ENCODE results near the gene PDCD5. TPM values are rescaled to one million over a fixed set of nuclear protein-coding genes. Genes with fewer than 3 reads are reported as not detected.
"Not testable (repeated sequence)": the region's sequence is repeated elsewhere in the genome, so short reads cannot be mapped to it uniquely, and the experiment has no call there.

Gene PDCD5
- total and polyA plus RNA-seq, 5 donors from 2014 or later, result 35.3 to 201 (median 147) TPM

- no peaks in the 10 kb centered on the region for H3K9me3 ChIP-seq (ENCODE audit: control insufficient read depth in 2 of 2, low read length in 2 of 2)
- H3K36me3 ChIP-seq (ENCODE audit: control insufficient read depth, insufficient read depth, low read length), result peaks cover 20% of the 10 kb centered on the region
- H3K4me1 ChIP-seq (ENCODE audit: control insufficient read depth, insufficient read depth, low read length, poor library complexity, severe bottlenecking), result peaks cover 21% of the 10 kb centered on the region
- H3K27ac ChIP-seq (ENCODE audit: insufficient read depth, low read length, poor library complexity, severe bottlenecking), result no peak overlapping the region
- no peaks in the 10 kb centered on the region for H3K27me3 Mint-ChIP-seq
- peak overlapping the region; percentile 85 to 96 (median 90) for H3K4me3 Mint-ChIP-seq
- H3K27me3 ChIP-seq (ENCODE audit: control insufficient read depth, insufficient read depth, low read length), result peaks cover 2% of the 10 kb centered on the region
- H3K36me3 Mint-ChIP-seq, result peaks cover 19% of the 10 kb centered on the region
- peak overlapping the region; percentile 67 to 75 (median 71) for H3K27ac Mint-ChIP-seq
- ATAC-seq (ENCODE audit: low read depth in 2 of 2) (no peak), DNase-seq (peak in 1 of 3 donors; percentile 19)
- H3K4me1 Mint-ChIP-seq, result peaks cover 6 to 48% (median 38%) of the 10 kb centered on the region in 4 donors
- H3K9me3 Mint-ChIP-seq, result no peaks in the 10 kb centered on the region
- peak overlapping the region; percentile 85 for H3K4me3 ChIP-seq (ENCODE audit: low read depth, low read length)
Measured at GRCh38 chr19:32581705-32582179, 752 bp downstream of the PDCD5 start.

GRCh38 chr19:32587747-32588504 is 6.9 kb downstream of the PDCD5 start:
- not testable (repeated sequence) for H3K9me3 Mint-ChIP-seq; H3K4me1 ChIP-seq (ENCODE audit: control insufficient read depth, insufficient read depth, low read length, poor library complexity, severe bottlenecking); H3K27me3 ChIP-seq (ENCODE audit: control insufficient read depth, insufficient read depth, low read length); DNase-seq; H3K27ac Mint-ChIP-seq; H3K4me3 ChIP-seq (ENCODE audit: low read depth, low read length); H3K27me3 Mint-ChIP-seq; ATAC-seq (ENCODE audit: low read depth in 2 of 2); H3K4me3 Mint-ChIP-seq; H3K27ac ChIP-seq (ENCODE audit: insufficient read depth, low read length, poor library complexity, severe bottlenecking); H3K9me3 ChIP-seq (ENCODE audit: control insufficient read depth in 2 of 2, low read length in 2 of 2)
- Mint-ChIP-seq H3K36me3 (peaks cover 42% of the 10 kb centered on the region), H3K4me1 (peaks cover 3 to 36% (median 25%) of the 10 kb centered on the region in 4 donors)
- peaks cover 26% of the 10 kb centered on the region for H3K36me3 ChIP-seq (ENCODE audit: control insufficient read depth, insufficient read depth, low read length)

GRCh38 chr19:32594021-32594420 is 13.0 kb downstream of the PDCD5 start:
- Mint-ChIP-seq H3K4me3 (no peak overlapping the region), H3K27me3 (no peaks in the 10 kb centered on the region), H3K4me1 (peaks cover 0 to 3% (median 0%) of the 10 kb centered on the region in 4 donors), H3K27ac (peak overlapping the region in 2 of 3 donors; percentile 6 to 55), H3K36me3 (peaks cover 49% of the 10 kb centered on the region), H3K9me3 (peaks cover 0 to 4% (median 0%) of the 10 kb centered on the region in 7 donors)
- DNase-seq, result no peak
- Histone ChIP-seq H3K9me3 (ENCODE audit: control insufficient read depth in 2 of 2, low read length in 2 of 2) (no peaks in the 10 kb centered on the region), H3K27me3 (ENCODE audit: control insufficient read depth, insufficient read depth, low read length) (no peaks in the 10 kb centered on the region), H3K36me3 (ENCODE audit: control insufficient read depth, insufficient read depth, low read length) (peaks cover 33% of the 10 kb centered on the region), H3K27ac (ENCODE audit: insufficient read depth, low read length, poor library complexity, severe bottlenecking) (no peak overlapping the region), H3K4me1 (ENCODE audit: control insufficient read depth, insufficient read depth, low read length, poor library complexity, severe bottlenecking) (no peaks in the 10 kb centered on the region), H3K4me3 (ENCODE audit: low read depth, low read length) (no peak overlapping the region)
- ATAC-seq (ENCODE audit: low read depth in 2 of 2), result no peak

GRCh38 chr19:32595491-32595890 is 14.5 kb downstream of the PDCD5 start:
- no peak for ATAC-seq (ENCODE audit: low read depth in 2 of 2)
- Histone ChIP-seq H3K27ac (ENCODE audit: insufficient read depth, low read length, poor library complexity, severe bottlenecking) (no peak overlapping the region), H3K27me3 (ENCODE audit: control insufficient read depth, insufficient read depth, low read length) (no peaks in the 10 kb centered on the region), H3K9me3 (ENCODE audit: control insufficient read depth in 2 of 2, low read length in 2 of 2) (no peaks in the 10 kb centered on the region), H3K36me3 (ENCODE audit: control insufficient read depth, insufficient read depth, low read length) (peaks cover 39% of the 10 kb centered on the region), H3K4me1 (ENCODE audit: control insufficient read depth, insufficient read depth, low read length, poor library complexity, severe bottlenecking) (no peaks in the 10 kb centered on the region), H3K4me3 (ENCODE audit: low read depth, low read length) (no peak overlapping the region)
- H3K27ac Mint-ChIP-seq, result peak overlapping the region in 1 of 3 donors; percentile 43
- peaks cover 55% of the 10 kb centered on the region for H3K36me3 Mint-ChIP-seq
- H3K4me3 Mint-ChIP-seq, result no peak overlapping the region
- DNase-seq, result no peak
- H3K4me1 Mint-ChIP-seq, result peaks cover 4 to 12% (median 6%) of the 10 kb centered on the region in 4 donors
- H3K27me3 Mint-ChIP-seq, result no peaks in the 10 kb centered on the region
- H3K9me3 Mint-ChIP-seq, result peaks cover 0 to 4% (median 0%) of the 10 kb centered on the region in 7 donors

GRCh38 chr19:32598022-32598421 is 17.0 kb downstream of the PDCD5 start:
- Mint-ChIP-seq H3K36me3 (peaks cover 42% of the 10 kb centered on the region), H3K9me3 (no peaks in the 10 kb centered on the region), H3K4me1 (peaks cover 6 to 9% (median 7%) of the 10 kb centered on the region in 4 donors), H3K27me3 (no peaks in the 10 kb centered on the region), H3K4me3 (no peak overlapping the region), H3K27ac (no peak overlapping the region)
- Histone ChIP-seq H3K27ac (ENCODE audit: insufficient read depth, low read length, poor library complexity, severe bottlenecking) (no peak overlapping the region), H3K36me3 (ENCODE audit: control insufficient read depth, insufficient read depth, low read length) (peaks cover 53% of the 10 kb centered on the region), H3K4me1 (ENCODE audit: control insufficient read depth, insufficient read depth, low read length, poor library complexity, severe bottlenecking) (no peaks in the 10 kb centered on the region), H3K27me3 (ENCODE audit: control insufficient read depth, insufficient read depth, low read length) (no peaks in the 10 kb centered on the region), H3K4me3 (ENCODE audit: low read depth, low read length) (no peak overlapping the region), H3K9me3 (ENCODE audit: control insufficient read depth in 2 of 2, low read length in 2 of 2) (no peaks in the 10 kb centered on the region)
- no peak for DNase-seq
- ATAC-seq (ENCODE audit: low read depth in 2 of 2), result no peak

GRCh38 chr19:32599258-32599657 is 18.3 kb downstream of the PDCD5 start:
- Mint-ChIP-seq H3K27me3 (no peaks in the 10 kb centered on the region), H3K4me1 (peaks cover 6 to 9% (median 7%) of the 10 kb centered on the region in 4 donors), H3K9me3 (no peaks in the 10 kb centered on the region), H3K27ac (peak overlapping the region in 1 of 3 donors; percentile 37), H3K4me3 (no peak overlapping the region), H3K36me3 (peaks cover 40% of the 10 kb centered on the region)
- no peak overlapping the region for H3K27ac ChIP-seq (ENCODE audit: insufficient read depth, low read length, poor library complexity, severe bottlenecking)
- H3K36me3 ChIP-seq (ENCODE audit: control insufficient read depth, insufficient read depth, low read length), result peaks cover 64% of the 10 kb centered on the region
- H3K4me1 ChIP-seq (ENCODE audit: control insufficient read depth, insufficient read depth, low read length, poor library complexity, severe bottlenecking), result no peaks in the 10 kb centered on the region
- H3K4me3 ChIP-seq (ENCODE audit: low read depth, low read length), result no peak overlapping the region
- ATAC-seq (ENCODE audit: low read depth in 2 of 2), result no peak
- no peaks in the 10 kb centered on the region for H3K9me3 ChIP-seq (ENCODE audit: control insufficient read depth in 2 of 2, low read length in 2 of 2)
- DNase-seq, result no peak
- no peaks in the 10 kb centered on the region for H3K27me3 ChIP-seq (ENCODE audit: control insufficient read depth, insufficient read depth, low read length)

- Histone ChIP-seq H3K9me3 (ENCODE audit: control insufficient read depth in 2 of 2, low read length in 2 of 2) (no peaks in the 10 kb centered on the region), H3K27ac (ENCODE audit: insufficient read depth, low read length, poor library complexity, severe bottlenecking) (no peak overlapping the region), H3K4me1 (ENCODE audit: control insufficient read depth, insufficient read depth, low read length, poor library complexity, severe bottlenecking) (no peaks in the 10 kb centered on the region), H3K36me3 (ENCODE audit: control insufficient read depth, insufficient read depth, low read length) (peaks cover 68% of the 10 kb centered on the region), H3K4me3 (ENCODE audit: low read depth, low read length) (no peak overlapping the region), H3K27me3 (ENCODE audit: control insufficient read depth, insufficient read depth, low read length) (no peaks in the 10 kb centered on the region)
- peaks cover 43% of the 10 kb centered on the region for H3K36me3 Mint-ChIP-seq
- no peak overlapping the region for H3K4me3 Mint-ChIP-seq
- ATAC-seq (ENCODE audit: low read depth in 2 of 2), result peak in 1 of 2 donors; percentile 63
- peak overlapping the region in 2 of 3 donors; percentile 37 to 82 for H3K27ac Mint-ChIP-seq
- peaks cover 6 to 9% (median 7%) of the 10 kb centered on the region in 4 donors for H3K4me1 Mint-ChIP-seq
- no peaks in the 10 kb centered on the region for H3K9me3 Mint-ChIP-seq
- peak; percentile 31 to 78 (median 59) for DNase-seq
- no peaks in the 10 kb centered on the region for H3K27me3 Mint-ChIP-seq
Measured at GRCh38 chr19:32599736-32600157, 18.8 kb downstream of the PDCD5 start.

Data from CD4-positive, CD25-positive, alpha-beta regulatory T cell (primary cell).